Measurements from ENCODE around the gene AKAP8.

AKAP8 gene

DNA sequence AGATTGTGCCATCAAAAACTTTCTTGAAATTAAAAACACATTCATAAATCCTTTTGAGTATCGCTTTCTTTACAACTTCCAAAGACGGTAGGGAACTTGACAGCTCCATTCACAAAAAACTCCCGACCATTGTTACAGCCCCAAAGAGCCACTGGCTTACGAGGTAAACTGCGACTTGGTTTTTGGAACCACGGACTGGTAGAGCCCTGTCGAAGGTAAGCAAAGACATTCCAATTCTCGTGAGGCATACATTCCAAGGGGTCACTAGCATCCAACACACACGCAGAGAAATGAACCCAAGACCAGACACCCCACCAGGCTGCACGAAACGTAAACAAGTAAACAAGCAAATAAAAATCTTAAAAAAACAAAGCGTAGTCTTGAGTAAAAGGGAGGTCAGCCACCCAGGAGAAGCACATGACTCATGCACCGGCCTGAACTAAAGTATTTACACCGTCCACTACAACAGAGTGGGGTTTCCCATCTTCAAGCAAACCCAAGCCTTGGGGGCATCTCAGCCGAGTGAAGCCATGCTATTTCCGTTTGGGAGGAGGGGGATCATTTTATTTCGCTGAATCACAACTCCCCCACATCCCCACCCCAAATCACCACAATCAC, 48.7 kb downstream of the AKAP8 start:
- no peak for DNase-seq

DNA sequence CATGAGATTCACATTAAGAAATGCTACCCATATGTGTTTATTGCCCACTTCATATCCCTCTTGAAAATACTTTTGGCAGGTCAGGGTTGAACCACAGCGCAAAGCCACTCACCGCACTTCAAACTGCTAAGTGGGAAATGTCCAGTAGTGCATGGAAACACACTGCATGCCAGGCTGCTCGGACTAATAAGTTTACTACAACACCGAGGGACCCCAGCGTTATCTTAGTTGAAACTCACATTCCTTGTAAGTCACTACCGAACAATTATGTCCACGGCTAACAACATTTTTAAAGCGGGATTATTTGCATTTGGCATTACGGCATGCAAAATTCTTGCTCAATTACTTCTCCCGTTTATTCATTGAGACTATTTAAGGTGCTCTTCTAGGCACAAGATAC, 51.3 kb downstream of the AKAP8 start:
- no peak for DNase-seq

DNA sequence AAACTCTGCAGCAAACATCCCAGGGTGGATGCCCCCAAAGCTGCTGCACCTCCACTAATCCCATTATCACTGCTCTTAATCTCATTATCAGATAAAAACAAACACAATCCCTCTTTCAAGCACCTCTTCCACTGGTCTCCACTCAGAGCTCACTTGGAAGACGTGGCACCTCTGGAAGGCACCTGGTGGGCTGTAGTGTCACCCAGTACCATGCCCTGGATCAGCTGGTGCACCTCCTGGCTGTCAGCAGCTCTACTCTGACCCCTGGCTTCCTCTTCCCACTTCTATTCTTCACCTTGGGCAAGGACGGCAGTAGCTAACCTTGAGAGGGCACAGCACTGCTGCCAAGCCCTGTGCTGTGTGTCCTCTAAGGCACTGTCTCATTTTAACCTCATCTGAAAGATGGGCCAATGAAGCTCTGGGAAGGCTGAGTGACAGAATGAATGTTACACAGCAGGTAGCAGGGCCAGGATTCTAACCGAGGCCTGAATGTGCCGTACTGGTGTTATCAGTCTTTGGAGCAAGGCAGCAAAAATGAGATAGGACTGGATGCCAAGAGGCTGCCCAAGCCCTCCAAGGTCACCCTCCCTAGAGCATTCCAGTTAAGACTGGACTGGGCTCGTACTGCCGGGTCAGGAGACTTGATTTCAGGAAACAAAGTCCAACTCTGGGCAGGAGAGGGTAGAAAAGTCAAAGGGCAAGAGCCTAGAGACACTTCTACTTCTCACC, 54.6 kb downstream of the AKAP8 start:
- DNase-seq: no peak

DNA sequence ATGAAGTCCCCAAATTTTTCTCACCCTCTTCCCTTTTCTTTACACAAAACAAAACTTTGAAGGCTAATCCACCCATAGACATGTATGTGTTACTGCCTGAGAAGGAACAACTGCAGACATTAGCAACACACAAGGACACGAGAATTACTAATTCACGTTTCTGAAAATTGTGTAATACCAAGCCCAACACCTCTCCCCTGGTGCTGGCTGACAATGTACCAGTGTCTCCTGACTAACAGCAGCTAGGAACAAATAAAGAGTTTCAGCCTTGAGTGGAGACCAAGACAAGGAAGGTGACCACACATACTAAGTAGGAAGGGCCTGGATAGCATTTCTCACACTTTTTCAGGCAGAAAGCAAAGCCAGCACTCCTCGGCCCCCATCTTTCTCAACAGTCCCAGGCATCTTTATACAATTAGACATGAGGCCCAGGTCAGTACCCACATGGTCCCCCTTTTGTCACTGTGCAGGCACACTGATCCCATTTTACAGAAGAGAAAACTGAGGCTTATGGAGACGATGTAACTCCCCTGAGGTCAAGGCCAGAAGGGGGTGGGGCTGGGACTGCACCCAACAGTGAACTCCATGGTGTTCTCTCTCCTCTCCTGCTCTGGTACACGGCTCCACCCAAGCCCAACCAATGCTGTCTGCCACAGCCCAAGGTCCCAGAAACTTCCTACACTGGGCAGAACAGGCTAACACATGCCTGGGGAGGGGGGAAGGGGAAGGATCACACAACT, 55.9 kb downstream of the AKAP8 start:
- no peak for DNase-seq

DNA sequence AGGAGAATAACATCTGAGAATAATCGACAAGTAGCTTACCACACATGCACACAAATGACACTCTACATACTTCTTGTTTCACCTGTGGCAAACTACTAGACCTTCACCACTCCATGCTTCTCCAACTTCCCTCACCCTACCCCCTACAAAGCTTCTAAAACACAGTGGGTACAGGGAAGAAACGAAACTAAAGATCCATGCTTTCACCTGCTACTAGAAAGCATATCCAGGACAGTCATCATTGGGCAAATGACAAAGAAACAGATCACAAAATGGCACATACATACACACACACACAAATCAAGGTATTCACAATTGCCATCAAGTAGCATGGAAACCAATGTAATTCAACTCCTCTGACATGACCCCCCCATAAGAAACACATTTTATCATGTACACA, 57.8 kb downstream of the AKAP8 start:
- DNase-seq: no peak

DNA sequence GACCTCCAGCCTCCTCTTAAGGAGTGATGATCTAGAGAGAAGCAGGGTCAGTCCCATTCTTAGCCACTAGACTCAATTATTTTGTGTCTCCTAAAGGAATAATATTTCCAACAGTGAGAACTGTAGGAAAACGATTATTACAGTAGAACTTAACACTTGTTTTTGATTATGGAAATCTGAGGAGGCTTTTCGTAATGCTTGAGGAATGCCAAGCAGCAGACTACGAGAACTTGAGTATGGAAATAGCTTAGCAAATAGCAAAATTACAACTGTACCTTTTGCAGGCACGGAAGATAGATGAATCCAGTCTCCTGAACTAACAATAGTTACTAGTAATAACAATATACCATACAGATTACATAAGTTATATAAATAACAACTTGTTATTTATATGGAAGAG, 59.5 kb downstream of the AKAP8 start:
- DNase-seq: no peak

DNA sequence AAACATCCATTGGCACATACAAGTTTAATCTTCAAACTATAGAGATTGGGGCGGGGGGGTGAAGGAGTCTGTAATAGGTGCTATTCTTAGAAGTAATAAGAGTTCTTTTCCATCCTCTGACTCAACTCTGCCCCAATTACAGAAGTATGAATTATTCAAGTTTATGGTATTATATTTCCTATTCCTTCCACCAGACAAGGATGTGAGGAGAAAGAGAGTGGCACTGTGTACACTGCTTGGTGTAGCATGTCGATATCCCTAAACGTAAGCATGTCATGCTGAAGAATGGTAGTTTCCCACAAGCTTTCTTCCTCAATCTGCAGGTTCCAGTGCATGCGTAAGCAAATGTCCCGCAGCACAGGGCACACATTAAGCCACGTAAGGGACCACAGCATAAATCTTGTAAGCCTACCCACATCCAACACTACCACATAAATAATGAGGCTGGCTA, 61.3 kb downstream of the AKAP8 start:
- DNase-seq: no peak

DNA sequence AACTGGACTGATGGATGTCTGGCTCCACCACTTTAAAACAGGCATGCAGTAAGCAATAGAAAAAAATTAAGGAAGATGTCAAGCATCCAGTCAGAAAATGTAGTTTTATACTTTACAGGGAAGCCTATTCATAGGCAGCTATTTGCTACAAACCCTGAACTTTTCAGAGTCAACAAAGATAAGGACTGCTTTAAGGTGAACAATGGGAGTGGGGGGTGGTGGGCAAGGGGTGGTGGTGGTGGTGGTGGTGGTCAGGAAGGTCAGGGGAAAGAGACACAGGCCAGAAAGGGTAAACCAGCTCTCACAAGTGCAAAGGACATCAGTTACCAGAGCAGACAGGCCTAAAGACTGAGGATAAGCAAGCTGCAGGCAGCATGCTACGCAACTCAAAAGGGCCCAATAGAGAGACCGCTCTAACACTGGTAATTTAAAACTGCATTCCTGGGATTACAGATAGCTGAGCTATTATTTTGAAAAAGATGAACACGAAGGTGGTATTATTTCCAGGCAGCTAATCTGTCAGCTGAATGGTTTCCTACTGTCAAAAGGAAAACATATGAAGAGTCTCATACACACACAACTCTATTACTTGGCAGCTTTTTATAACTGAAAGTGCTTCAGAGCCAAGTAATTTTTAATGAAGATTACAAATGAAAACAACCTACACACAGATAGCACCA, 62.1 kb downstream of the AKAP8 start:
- no peak for DNase-seq

DNA sequence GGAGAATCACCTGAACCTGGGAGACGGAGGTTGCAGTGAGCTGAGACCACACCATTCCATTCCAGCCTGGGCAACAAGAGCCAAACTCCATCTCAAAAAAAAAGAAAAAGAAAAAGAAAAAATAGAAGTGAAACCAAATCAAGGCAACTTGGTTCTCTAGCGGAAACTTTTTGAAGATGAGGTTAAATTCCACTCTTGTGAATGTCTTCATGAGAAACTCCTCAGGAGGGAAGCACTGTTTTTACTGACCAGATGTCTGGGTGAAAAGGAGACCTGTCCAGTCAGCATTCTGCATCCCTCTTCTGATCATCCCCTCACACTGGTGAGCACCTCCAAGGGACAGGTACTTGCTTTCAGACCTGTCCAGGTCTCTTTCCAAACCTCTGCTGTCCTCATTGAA, 63.1 kb downstream of the AKAP8 start:
- DNase-seq: no peak

DNA sequence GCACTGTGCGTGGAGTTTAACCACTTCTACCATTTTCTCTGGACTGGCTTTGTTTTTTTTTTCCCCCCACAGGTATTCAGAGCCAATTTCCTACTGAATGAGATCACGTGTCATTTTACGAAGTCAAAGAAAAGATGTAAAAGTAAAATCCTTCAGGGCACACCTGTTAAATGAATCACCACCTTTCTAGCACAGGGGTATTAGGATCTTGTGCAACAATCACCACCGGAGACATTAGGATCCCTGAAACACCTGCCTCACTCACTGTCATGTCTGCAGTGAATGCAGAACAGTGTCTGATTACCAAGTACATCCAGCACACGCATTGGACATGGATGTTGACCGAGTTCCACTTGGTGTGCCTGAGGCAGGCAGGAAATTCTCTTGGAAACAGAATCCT, 64.5 kb downstream of the AKAP8 start:
- DNase-seq: no peak

DNA sequence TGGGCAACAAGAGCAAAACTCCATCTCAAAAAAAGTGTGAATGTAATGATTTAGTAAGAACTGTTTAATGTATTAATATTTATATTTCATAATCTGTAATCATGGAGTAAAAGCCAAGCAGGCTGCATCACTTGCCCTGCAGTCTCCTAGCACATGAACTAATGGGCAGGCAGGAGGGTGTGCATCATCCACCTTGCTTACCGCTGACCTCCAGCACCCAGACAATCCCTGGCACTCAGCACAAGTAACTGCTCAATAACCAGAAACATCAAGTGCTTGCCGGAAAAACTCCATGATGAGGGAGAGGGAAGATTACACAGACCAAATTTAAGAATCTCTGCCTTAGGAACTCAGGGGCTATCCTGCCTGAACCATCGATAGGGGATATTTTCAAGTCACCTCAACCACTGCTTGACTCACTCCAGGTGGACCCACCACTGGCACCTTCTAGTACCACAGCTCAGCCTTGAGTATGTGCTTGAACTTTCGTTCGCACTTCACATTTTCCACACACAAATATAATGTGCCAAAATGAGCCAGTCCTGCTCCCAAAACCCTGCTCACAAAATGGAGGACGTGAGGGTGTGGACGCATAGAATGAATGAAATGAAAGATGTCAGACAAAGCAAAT, 65.8 kb downstream of the AKAP8 start:
- DNase-seq: no peak

DNA sequence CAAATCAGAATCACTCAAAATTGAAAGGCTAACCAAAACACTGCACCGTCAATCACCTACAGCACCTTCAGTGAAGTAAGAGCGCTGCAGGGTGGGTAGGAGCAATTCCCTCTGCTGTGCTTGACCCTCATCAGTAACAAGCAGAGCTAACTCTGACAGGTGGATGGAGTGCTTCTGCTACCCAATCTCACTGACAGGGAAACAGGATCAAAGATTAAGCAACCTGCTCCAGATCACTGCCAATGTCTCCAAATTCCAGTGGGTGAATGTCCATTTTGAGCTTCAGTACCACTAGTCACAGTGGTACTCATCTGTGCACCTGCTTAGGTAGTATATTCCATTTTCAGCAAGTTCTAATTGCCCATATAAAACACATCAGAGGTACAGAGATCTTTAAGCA, 72.4 kb downstream of the AKAP8 start:
- DNase-seq: no peak

DNA sequence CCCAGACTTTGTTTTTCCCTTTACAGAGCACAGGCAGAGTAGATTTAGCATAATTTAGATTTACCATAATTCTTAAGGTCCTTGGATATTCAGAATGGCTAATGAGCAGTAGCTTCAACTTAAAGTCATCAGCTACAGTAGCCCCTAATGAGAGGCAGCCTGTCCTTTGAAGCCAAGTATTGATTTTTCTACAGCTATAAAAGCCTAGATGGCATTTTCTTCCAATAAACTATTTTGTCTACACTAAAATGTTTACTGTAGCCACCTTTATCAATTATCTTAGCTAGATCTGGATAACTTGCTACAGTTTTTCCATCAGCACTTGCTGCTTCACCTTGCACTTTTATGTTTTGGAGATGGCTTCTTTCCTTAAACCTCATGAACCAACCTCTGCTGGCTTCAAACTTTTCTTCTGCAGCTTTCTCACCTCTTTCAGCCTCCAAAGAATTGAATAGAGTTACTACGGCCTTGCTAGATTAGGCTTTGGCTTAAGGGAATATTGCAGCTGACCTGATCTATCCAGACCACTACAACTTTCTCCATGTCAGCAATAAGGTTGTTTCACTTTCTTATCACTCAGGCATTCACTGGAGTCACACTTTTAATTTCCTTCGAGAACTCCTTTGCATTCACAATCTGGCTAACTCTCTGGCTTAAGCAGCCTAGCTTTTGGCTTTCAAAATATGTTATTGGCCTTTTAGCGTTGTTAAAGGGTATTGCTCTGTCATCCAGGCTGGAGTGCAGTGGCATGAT, 73.8 kb downstream of the AKAP8 start:
- no peak for DNase-seq

DNA sequence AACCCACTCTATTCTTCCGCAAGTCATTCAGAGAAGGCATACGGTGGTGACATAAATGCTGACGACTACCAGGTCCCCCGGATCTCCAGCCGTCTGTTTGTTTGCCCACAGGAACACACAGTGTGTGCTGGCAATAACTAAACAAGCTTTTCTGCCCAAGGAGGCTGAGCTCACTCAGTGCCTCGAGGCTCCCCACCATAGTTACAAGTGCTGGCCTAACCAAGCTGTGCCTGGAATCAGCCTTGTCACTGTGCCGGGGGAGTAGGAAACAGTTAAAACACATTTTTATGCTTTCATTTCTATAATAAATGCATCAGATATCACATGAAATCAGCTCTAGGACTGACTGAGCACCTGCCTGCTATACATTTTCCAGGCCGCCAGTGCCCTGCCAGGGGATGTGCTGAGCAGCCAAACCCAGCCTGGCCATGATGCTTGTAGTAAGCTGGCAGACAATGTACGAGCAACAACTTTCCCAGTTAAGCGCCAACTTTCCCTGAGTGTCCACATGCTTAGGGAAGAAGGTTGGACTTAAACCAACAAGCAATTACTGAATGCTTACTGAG, 75.4 kb downstream of the AKAP8 start:
- no peak for DNase-seq

All from NCI-H2171 treated with DMSO at 0.1 percent for 48 hours (cell line).